ENCODE measurements around the gene NCOA6. TPM values are rescaled to one million over a fixed set of nuclear protein-coding genes. Genes with fewer than 3 reads are reported as not detected.
"Not testable (repeated sequence)": the region's sequence is repeated elsewhere in the genome, so short reads cannot be mapped to it uniquely, and the experiment has no call there.

The NCOA6 gene
- total RNA-seq, 1 donor from 2014 or later, result 43.3 TPM

- Mint-ChIP-seq H3K4me1 (ENCODE audit: low read depth) (peaks cover 9% of the 10 kb centered on the region), H3K27me3 (ENCODE audit: low read depth) (no peaks in the 10 kb centered on the region), H3K36me3 (ENCODE audit: low read depth) (peaks cover 3% of the 10 kb centered on the region), H3K27ac (ENCODE audit: unreplicated experiment) (no peak overlapping the region), H3K9me3 (ENCODE audit: low read depth) (no peaks in the 10 kb centered on the region), H3K4me3 (ENCODE audit: unreplicated experiment) (no peak overlapping the region)
- no peak for TF ChIP-seq CTCF (IDR thresholded peaks at IDR 0.05)
- no peak for DNase-seq (ENCODE audit: low spot score)
Measured at GRCh38 chr20:34808583-34808982, 16.9 kb downstream of the NCOA6 start.

DNA sequence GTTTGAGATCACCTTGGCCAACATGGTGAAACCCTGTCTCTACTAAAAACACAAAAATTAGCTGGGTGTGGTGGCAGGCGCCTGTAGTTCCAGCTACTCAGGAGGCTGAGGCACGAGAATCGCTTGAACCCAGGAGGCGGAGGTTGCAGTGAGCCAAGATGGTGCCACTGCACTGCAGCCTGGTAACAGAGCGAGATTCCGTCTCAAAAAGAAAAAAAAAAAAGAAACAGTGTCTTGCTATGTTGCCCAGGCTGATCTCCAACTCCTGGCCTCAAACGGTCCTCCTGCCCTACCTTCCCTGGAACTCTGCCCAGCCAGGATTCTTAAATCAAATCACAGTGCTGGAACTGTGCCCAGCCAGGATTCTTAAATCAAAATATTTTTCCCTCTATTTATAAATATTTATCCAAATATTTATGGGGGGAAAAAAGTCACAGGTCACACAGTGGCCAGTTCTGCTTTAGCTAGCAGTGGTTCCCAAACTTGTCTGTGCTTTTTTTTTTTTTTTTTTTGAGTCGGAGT is 17.4 kb downstream of the NCOA6 start:
- H3K9me3 Mint-ChIP-seq (ENCODE audit: low read depth); H3K27ac Mint-ChIP-seq (ENCODE audit: unreplicated experiment); H3K4me1 Mint-ChIP-seq (ENCODE audit: low read depth); H3K27me3 Mint-ChIP-seq (ENCODE audit: low read depth); H3K4me3 Mint-ChIP-seq (ENCODE audit: unreplicated experiment); DNase-seq (ENCODE audit: low spot score); H3K36me3 Mint-ChIP-seq (ENCODE audit: low read depth): not testable (repeated sequence)

DNA sequence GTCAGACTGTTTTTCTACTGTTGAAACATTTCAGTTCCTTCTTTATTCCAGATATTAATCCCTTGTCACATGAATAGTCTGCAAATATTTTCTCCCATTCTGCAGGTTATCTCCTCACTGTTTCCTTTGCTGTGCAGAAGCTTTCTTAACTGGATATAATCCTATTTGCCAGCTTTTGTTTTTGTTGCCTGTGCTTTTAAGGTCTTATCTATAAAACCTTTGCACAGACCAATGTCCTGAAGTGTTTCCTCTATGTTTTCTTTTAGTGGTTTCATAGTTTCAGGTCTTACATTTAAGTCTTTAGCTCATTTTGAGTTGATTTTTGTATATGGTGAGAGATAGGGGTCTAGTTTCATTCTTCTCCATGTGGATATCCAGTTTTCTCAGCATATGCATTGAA is 19.2 kb downstream of the NCOA6 start:
- H3K27me3 Mint-ChIP-seq (ENCODE audit: low read depth), result no peaks in the 10 kb centered on the region
- H3K27ac Mint-ChIP-seq (ENCODE audit: unreplicated experiment), result no peak overlapping the region

DNA sequence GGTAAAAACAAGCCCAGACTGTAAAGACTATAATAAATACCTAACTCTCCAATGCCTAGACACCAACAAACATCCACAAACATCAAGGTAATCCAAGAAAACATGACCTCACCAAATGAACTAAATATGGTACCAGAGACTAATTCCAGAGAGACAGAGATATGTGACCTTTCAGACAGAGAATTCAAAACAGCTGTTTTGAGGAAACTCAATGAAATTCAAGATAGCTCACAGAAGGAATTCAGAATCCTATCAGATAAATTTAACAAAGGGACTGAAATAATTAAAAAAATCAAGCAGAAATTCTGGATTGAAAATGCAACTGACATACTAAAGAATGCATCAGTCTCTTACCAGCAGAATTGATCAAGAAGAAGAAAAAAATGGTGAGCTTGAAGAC is 26.6 kb downstream of the NCOA6 start:
- no peaks in the 10 kb centered on the region for H3K27me3 Mint-ChIP-seq (ENCODE audit: low read depth)
- no peak for DNase-seq (ENCODE audit: low spot score)
- H3K27ac Mint-ChIP-seq (ENCODE audit: unreplicated experiment), result peak overlapping the region; percentile 8
- H3K4me3 Mint-ChIP-seq (ENCODE audit: unreplicated experiment), result no peak overlapping the region
- no peak for TF ChIP-seq CTCF (IDR thresholded peaks at IDR 0.05)
- H3K4me1 Mint-ChIP-seq (ENCODE audit: low read depth), result peaks cover 14% of the 10 kb centered on the region
- peaks cover 8% of the 10 kb centered on the region for H3K36me3 Mint-ChIP-seq (ENCODE audit: low read depth)
- H3K9me3 Mint-ChIP-seq (ENCODE audit: low read depth), result peaks cover 2% of the 10 kb centered on the region

More for the DNA sequence above, 19.2 kb downstream of the NCOA6 start:
- TF ChIP-seq CTCF (IDR thresholded peaks at IDR 0.05), result no peak
- Mint-ChIP-seq H3K4me3 (ENCODE audit: unreplicated experiment) (no peak overlapping the region), H3K9me3 (ENCODE audit: low read depth) (no peaks in the 10 kb centered on the region), H3K36me3 (ENCODE audit: low read depth) (peaks cover 8% of the 10 kb centered on the region), H3K4me1 (ENCODE audit: low read depth) (peaks cover 9% of the 10 kb centered on the region)
- DNase-seq (ENCODE audit: low spot score), result no peak

- peaks cover 17% of the 10 kb centered on the region for H3K4me1 Mint-ChIP-seq (ENCODE audit: low read depth)
Measured at GRCh38 chr20:34798328-34798727, 27.1 kb downstream of the NCOA6 start.

More at GRCh38 chr20:34798328-34798727, 27.1 kb downstream of the NCOA6 start:
- TF ChIP-seq CTCF (IDR thresholded peaks at IDR 0.05), result no peak
- H3K27ac Mint-ChIP-seq (ENCODE audit: unreplicated experiment), result no peak overlapping the region
- H3K4me3 Mint-ChIP-seq (ENCODE audit: unreplicated experiment), result no peak overlapping the region
- no peak for DNase-seq (ENCODE audit: low spot score)
- H3K9me3 Mint-ChIP-seq (ENCODE audit: low read depth), result peaks cover 2% of the 10 kb centered on the region
- peaks cover 8% of the 10 kb centered on the region for H3K36me3 Mint-ChIP-seq (ENCODE audit: low read depth)
- no peaks in the 10 kb centered on the region for H3K27me3 Mint-ChIP-seq (ENCODE audit: low read depth)
